Measurements from ENCODE around the gene PFDN4. TPM values are rescaled to one million over a fixed set of nuclear protein-coding genes. Genes with fewer than 3 reads are reported as not detected.

PFDN4 gene
- total and polyA plus RNA-seq, 2 of the 13 experiments (the other 11 are each of a cell fraction or from before 2014, with no cell fraction given), result 59.8 to 227 TPM

Other genes with a start within 250 kb of the PFDN4 start
- 0.67 and 0.91 TPM in 2 replicates for gene BCAS1, start 137.5 kb upstream of the PFDN4 start, total RNA-seq (2016; rRNA removed; fragmentation: Illumina TruSeq; extraction: Trizol)
- 0.55 and 0.95 TPM in 2 replicates for gene BCAS1, start 137.5 kb upstream of the PFDN4 start, polyA plus RNA-seq (2011; rRNA removed)
- 6.9 and 9.4 TPM in 2 replicates for gene CYP24A1, start 34.1 kb upstream of the PFDN4 start, total RNA-seq (2016; rRNA removed; fragmentation: Illumina TruSeq; extraction: Trizol)
- 23.7 and 32.7 TPM in 2 replicates for gene CYP24A1, start 34.1 kb upstream of the PFDN4 start, polyA plus RNA-seq (2011; rRNA removed)